ENCODE measurements around the gene DOHH.
"Not testable (repeated sequence)": the region's sequence is repeated elsewhere in the genome, so short reads cannot be mapped to it uniquely, and the experiment has no call there.

The DOHH gene

DNA sequence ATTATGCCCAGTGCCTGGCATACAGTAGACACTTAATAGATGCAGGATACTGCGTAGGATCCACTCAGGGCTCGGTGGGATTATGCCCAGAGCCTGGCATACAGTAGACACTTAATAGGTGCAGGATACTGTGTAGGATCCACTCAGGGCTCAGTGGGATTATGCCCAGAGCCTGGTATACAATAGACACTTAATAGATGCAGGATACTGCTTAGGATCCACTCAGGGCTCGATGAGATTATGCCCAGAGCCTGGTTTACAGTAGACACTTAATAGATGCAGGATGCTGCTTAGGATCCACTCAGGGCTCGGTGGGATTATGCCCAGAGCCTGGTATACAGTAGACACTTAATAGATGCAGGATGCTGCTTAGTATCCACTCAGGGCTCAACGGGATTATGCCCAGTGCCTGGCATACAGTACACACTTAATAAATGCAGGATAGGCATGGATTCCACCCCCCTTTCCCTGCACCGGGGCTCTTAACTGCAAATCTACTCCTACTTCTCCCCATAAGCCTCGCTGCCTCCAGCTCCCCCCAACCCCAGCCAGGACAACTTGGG, 45.0 kb downstream of the DOHH start:
- no peak overlapping the region for H3K4me3 ChIP-seq (IDR thresholded peaks at IDR 0.05; ENCODE audit: insufficient read depth, low read depth, low read length)
- no peak overlapping the region for H3K27ac ChIP-seq
- H3K4me2 ChIP-seq = peak overlapping the region; percentile 75; the same call in 1 of the 2 replicates
- TF ChIP-seq, protein P1, sequence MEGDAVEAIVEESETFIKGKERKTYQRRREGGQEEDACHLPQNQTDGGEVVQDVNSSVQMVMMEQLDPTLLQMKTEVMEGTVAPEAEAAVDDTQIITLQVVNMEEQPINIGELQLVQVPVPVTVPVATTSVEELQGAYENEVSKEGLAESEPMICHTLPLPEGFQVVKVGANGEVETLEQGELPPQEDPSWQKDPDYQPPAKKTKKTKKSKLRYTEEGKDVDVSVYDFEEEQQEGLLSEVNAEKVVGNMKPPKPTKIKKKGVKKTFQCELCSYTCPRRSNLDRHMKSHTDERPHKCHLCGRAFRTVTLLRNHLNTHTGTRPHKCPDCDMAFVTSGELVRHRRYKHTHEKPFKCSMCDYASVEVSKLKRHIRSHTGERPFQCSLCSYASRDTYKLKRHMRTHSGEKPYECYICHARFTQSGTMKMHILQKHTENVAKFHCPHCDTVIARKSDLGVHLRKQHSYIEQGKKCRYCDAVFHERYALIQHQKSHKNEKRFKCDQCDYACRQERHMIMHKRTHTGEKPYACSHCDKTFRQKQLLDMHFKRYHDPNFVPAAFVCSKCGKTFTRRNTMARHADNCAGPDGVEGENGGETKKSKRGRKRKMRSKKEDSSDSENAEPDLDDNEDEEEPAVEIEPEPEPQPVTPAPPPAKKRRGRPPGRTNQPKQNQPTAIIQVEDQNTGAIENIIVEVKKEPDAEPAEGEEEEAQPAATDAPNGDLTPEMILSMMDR (conservative IDR thresholded peaks at IDR 0.05; ENCODE audit: low read depth, low read length) = no peak
- peaks cover 50% of the 10 kb centered on the region for H3K4me1 ChIP-seq (ENCODE audit: low read depth, poor library complexity, severe bottlenecking)
- H3K27me3 ChIP-seq (ENCODE audit: insufficient read depth, low read depth) = no peaks in the 10 kb centered on the region
- H3K36me3 ChIP-seq (ENCODE audit: insufficient read depth) = no peaks in the 10 kb centered on the region
- no peaks in the 10 kb centered on the region for H3K79me2 ChIP-seq (ENCODE audit: insufficient read depth, low read depth)
- no peak overlapping the region for H2AFZ ChIP-seq (ENCODE audit: low read depth)
- H3K9ac ChIP-seq = no peak overlapping the region
- no peaks in the 10 kb centered on the region for H4K20me1 ChIP-seq (ENCODE audit: insufficient read depth)

DNA sequence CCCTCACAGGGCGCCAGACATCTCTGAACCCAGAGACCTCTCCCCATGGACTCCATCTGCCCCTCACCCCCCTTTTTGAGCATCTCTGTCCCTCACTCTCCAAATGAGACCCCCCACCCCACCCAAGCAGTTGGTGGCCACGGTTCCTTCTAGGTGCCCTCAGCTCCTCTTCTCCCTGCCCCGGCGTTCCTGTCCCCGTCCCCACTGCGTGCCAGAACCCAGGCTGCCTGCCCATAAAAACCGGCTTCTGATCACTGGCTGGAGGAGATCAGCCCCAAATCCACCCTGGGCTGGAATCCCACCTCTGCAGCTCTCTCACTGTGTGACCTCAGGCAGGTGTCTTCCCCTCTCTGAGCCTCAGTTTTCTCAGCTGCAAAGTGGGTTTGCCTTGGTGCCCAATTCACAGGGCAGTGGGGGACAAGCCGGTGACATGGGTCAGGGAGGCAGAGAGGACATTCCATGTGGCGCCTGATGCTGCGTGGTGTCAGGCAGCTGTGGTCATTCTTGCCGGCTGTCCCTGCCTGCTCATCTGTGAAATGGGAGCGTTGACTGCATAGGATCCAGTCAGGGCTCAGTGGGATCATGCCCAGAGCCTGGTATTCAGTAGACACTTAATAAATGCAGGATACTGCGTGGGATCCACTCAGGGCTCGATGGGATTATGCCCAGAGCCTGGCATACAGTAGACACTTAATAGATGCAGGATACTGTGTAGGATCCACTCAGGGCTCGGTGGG, 45.6 kb downstream of the DOHH start:
- no peak overlapping the region for H3K4me2 ChIP-seq
- H3K27me3 ChIP-seq (ENCODE audit: insufficient read depth, low read depth) = no peaks in the 10 kb centered on the region
- TF ChIP-seq, protein P1 (conservative IDR thresholded peaks at IDR 0.05; ENCODE audit: low read depth, low read length) = no peak
- H3K27ac ChIP-seq = no peak overlapping the region
- H3K4me3 ChIP-seq (IDR thresholded peaks at IDR 0.05; ENCODE audit: insufficient read depth, low read depth, low read length) = no peak overlapping the region
- H3K36me3 ChIP-seq (ENCODE audit: insufficient read depth) = no peaks in the 10 kb centered on the region
- peaks cover 50% of the 10 kb centered on the region for H3K4me1 ChIP-seq (ENCODE audit: low read depth, poor library complexity, severe bottlenecking)
- H3K9ac ChIP-seq = no peak overlapping the region
- no peaks in the 10 kb centered on the region for H4K20me1 ChIP-seq (ENCODE audit: insufficient read depth)
- H2AFZ ChIP-seq (ENCODE audit: low read depth) = no peak overlapping the region
- no peaks in the 10 kb centered on the region for H3K79me2 ChIP-seq (ENCODE audit: insufficient read depth, low read depth)

DNA sequence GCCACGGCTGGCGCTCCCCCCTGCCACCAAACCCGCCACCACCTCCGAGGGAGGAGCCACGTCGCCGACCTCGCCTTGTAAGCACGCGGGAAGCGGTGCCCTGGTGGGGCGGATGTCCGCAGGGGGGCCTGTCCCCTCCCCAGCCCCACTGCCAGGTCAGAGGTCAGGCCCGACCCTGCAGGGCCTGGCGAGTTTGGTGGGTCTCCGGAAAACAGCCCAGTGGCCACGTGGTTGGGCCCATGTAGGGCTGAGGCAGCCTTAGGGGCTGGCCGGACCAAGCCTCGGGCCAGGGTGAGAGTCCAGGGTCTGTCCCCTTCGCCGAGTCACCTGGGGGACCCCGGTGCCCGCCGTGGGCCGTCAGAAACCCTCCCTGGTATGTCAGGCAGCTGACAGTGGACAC, 46.6 kb downstream of the DOHH start:
- no peaks in the 10 kb centered on the region for H3K36me3 ChIP-seq (ENCODE audit: insufficient read depth)
- H4K20me1 ChIP-seq (ENCODE audit: insufficient read depth) = no peaks in the 10 kb centered on the region
- no peak overlapping the region for H3K9ac ChIP-seq
- no peak overlapping the region for H3K4me3 ChIP-seq (IDR thresholded peaks at IDR 0.05; ENCODE audit: insufficient read depth, low read depth, low read length)
- H3K27ac ChIP-seq = no peak overlapping the region
- H2AFZ ChIP-seq (ENCODE audit: low read depth) = no peak overlapping the region
- no peaks in the 10 kb centered on the region for H3K27me3 ChIP-seq (ENCODE audit: insufficient read depth, low read depth)
- no peak overlapping the region for H3K4me2 ChIP-seq
- H3K79me2 ChIP-seq (ENCODE audit: insufficient read depth, low read depth) = no peaks in the 10 kb centered on the region
- TF ChIP-seq, protein P1 (conservative IDR thresholded peaks at IDR 0.05; ENCODE audit: low read depth, low read length) = no peak
- H3K4me1 ChIP-seq (ENCODE audit: low read depth, poor library complexity, severe bottlenecking) = peaks cover 40% of the 10 kb centered on the region

DNA sequence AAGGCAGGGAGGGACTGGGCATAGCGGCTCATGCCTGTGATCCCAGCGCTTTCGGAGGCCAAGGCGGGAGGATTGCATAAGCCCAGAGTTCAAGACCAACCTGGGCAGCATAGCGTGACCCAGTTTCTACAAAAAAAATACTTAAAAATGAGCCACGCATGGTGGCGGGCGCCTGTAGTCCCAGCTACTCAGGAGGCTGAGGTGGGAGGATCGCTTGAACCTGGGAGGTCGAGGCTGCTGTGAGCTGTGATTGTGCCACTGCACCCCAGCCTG, 47.6 kb downstream of the DOHH start:
- not testable (repeated sequence) for H3K79me2 ChIP-seq (ENCODE audit: insufficient read depth, low read depth); H3K9ac ChIP-seq; H3K4me2 ChIP-seq; H3K4me3 ChIP-seq (IDR thresholded peaks at IDR 0.05; ENCODE audit: insufficient read depth, low read depth, low read length); H4K20me1 ChIP-seq (ENCODE audit: insufficient read depth); H3K36me3 ChIP-seq (ENCODE audit: insufficient read depth); H3K27ac ChIP-seq; H3K27me3 ChIP-seq (ENCODE audit: insufficient read depth, low read depth); H2AFZ ChIP-seq (ENCODE audit: low read depth)
- peaks cover 30% of the 10 kb centered on the region for H3K4me1 ChIP-seq (ENCODE audit: low read depth, poor library complexity, severe bottlenecking)

DNA sequence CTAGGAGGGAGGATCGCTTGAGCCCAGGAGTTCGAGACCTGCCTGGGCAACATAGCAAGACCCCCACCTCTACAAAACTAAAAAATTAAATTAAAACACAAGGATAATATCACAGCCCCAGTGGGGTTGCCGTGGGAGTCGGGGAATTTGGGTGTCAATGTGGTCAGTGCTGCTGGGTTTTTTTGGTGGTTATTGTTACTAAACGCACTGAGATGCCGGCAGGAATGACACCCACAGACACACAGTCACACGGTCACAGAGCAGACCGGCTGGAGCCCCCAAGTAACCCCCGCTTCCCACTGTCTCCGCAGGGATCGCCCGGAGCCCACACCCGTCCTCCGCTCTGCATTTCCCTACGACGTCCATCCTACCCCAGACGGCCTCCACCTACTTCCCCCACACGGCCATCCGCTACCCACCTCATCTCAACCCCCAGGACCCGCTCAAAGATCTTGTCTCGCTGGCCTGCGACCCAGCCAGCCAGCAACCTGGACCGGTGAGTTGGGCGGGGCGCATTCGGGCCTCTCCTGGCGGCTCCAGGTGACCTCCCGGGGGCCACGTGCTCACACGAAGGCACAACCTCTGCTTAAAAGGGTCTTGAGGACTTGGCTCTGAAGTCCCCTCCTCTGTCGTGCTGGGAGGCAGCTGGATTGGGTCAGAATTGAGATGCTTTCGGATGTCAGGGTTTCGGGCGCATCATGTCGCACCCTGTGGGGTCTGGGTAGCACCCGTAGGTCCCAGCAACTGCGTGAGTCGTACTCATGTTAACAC, 48.1 kb downstream of the DOHH start:
- no peak overlapping the region for H3K4me3 ChIP-seq (IDR thresholded peaks at IDR 0.05; ENCODE audit: insufficient read depth, low read depth, low read length)
- TF ChIP-seq, protein P1 (conservative IDR thresholded peaks at IDR 0.05; ENCODE audit: low read depth, low read length) = no peak
- no peaks in the 10 kb centered on the region for H3K27me3 ChIP-seq (ENCODE audit: insufficient read depth, low read depth)
- H3K79me2 ChIP-seq (ENCODE audit: insufficient read depth, low read depth) = no peaks in the 10 kb centered on the region
- H3K4me2 ChIP-seq = no peak overlapping the region
- H2AFZ ChIP-seq (ENCODE audit: low read depth) = no peak overlapping the region
- H4K20me1 ChIP-seq (ENCODE audit: insufficient read depth) = no peaks in the 10 kb centered on the region
- H3K9ac ChIP-seq = no peak overlapping the region
- H3K36me3 ChIP-seq (ENCODE audit: insufficient read depth) = no peaks in the 10 kb centered on the region
- H3K4me1 ChIP-seq (ENCODE audit: low read depth, poor library complexity, severe bottlenecking) = peaks cover 25% of the 10 kb centered on the region
- no peak overlapping the region for H3K27ac ChIP-seq

Measured in KMS-11 (cell line).